Ureter (tissue), 1 donor: ENCODE measurements around the gene IQCF5. TPM values are rescaled to one million over a fixed set of nuclear protein-coding genes. Genes with fewer than 3 reads are reported as not detected.
"Not testable (repeated sequence)": the region's sequence is repeated elsewhere in the genome, so short reads cannot be mapped to it uniquely, and the experiment has no call there.

Source experiments
- DNase-seq: peaks from one replicate; pipeline ENCODE4 v3.0.0-alpha.2; 2020; ENCODE audit warnings: low spot score
- total RNA-seq: library from RNA; stranded (reverse); gene quantifications from one replicate; pipeline ENCODE4 v1.2.4, GENCODE V29; 2023
- donor health status: DM: yes; HTN: yes; CAD: no.

IQCF5 gene
- total RNA-seq, 1 donor from 2014 or later: not detected

- DNase-seq: not testable (repeated sequence)
Observed at GRCh38 chr3:51868896-51869295, 6.5 kb downstream of the IQCF5 start.

- DNase-seq: no peak
Observed at GRCh38 chr3:51862886-51863285, 12.5 kb downstream of the IQCF5 start.

GRCh38 chr3:51860703-51861665, 14.4 kb downstream of the IQCF5 start, which contains the start of gene IQCF2:
IQCF2 (plus strand) TSS chr3:51861615; CDS start chr3:51861667, 52 bp downstream.
- DNase-seq: no peak

- not testable (repeated sequence) for DNase-seq
Observed at GRCh38 chr3:51855411-51855810, 20.0 kb downstream of the IQCF5 start.

- DNase-seq: no peak
Observed at GRCh38 chr3:51845129-51845528, 30.3 kb downstream of the IQCF5 start.

GRCh38 chr3:51836606-51837005, 38.8 kb downstream of the IQCF5 start:
- DNase-seq: no peak

- no peak for DNase-seq
Observed at GRCh38 chr3:51830836-51831385, 44.5 kb downstream of the IQCF5 start.

- no peak for DNase-seq
Observed at GRCh38 chr3:51830345-51830744, 45.1 kb downstream of the IQCF5 start.

- DNase-seq: no peak
Observed at GRCh38 chr3:51828297-51828696, 47.1 kb downstream of the IQCF5 start.

Other genes starting within 250 kb of the IQCF5 start
- gene TEX264, start 204.3 kb downstream of the IQCF5 start, total RNA-seq: 52.7 TPM
- 0.23 TPM for gene GRM2, start 168.5 kb downstream of the IQCF5 start, total RNA-seq
- gene IQCF6, start 96.4 kb downstream of the IQCF5 start, total RNA-seq: not detected
- not detected for gene IQCF2, start 14.0 kb downstream of the IQCF5 start, total RNA-seq
- gene IQCF1, start 27.8 kb upstream of the IQCF5 start, total RNA-seq: not detected
- gene RRP9, start 66.3 kb upstream of the IQCF5 start, total RNA-seq: 28.2 TPM
- gene PARP3, start 66.8 kb upstream of the IQCF5 start, total RNA-seq: 48.5 TPM
- gene GPR62, start 79.8 kb upstream of the IQCF5 start, total RNA-seq: 0.57 TPM
- gene PCBP4, start 91.9 kb upstream of the IQCF5 start, total RNA-seq: 40.8 TPM
- 55.3 TPM for gene ABHD14B, start 98.4 kb upstream of the IQCF5 start, total RNA-seq
- gene ABHD14A, start 99.5 kb upstream of the IQCF5 start, total RNA-seq: 19.4 TPM
- gene ACY1, start 107.9 kb upstream of the IQCF5 start, total RNA-seq: 72.8 TPM
- 1,577 TPM for gene RPL29, start 120.3 kb upstream of the IQCF5 start, total RNA-seq
- 22.2 TPM for gene DUSP7, start 181.0 kb upstream of the IQCF5 start, total RNA-seq